SU-DHL-6 (cell line): ENCODE data around the gene ZNF319.
"Not testable (repeated sequence)": the region's sequence is repeated elsewhere in the genome, so short reads cannot be mapped to it uniquely, and the experiment has no call there.

Experiments used
- EZH2phosphoT487 ChIP-seq: fragments of 200-600 bp; sonication (generic), shearing (Covaris generic); conservative IDR thresholded peaks from 2 replicates; pipeline ENCODE4 v1.6.1; 2018; ENCODE audit warnings: mild to moderate bottlenecking, antibody characterized with exemption, low read length, moderate library complexity, mixed read lengths
- TF ChIP-seq, protein P1 (sequence below): fragments of 200-600 bp; sonication (generic); IDR thresholded peaks from one replicate; pipeline ENCODE4 v1.5.1; 2017; ENCODE audit warnings: antibody characterized with exemption, mild to moderate bottlenecking, low read length, moderate library complexity; ENCODE audit not compliant: insufficient read depth, poor library complexity, severe bottlenecking

DNA sequence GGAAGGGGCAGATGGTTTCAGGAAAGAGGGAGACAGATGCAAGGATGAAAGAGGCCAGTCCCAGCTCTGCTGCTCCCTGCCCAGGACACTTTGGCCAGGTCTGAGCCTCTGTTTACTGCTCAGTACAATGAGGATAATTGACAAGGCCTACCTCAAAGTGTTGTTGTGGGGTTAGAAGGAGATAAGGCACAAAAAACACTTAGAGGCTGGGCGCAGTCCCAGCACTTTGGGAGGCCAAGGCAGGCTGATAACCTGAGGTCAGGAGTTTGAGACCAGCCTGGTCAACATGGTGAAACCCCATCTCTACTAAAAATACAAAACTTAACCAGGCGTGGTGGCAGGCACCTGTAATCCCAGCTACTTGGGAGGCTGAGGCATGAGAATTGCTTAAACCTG, 22.4 kb downstream of the ZNF319 start:
- TF ChIP-seq, protein P1, sequence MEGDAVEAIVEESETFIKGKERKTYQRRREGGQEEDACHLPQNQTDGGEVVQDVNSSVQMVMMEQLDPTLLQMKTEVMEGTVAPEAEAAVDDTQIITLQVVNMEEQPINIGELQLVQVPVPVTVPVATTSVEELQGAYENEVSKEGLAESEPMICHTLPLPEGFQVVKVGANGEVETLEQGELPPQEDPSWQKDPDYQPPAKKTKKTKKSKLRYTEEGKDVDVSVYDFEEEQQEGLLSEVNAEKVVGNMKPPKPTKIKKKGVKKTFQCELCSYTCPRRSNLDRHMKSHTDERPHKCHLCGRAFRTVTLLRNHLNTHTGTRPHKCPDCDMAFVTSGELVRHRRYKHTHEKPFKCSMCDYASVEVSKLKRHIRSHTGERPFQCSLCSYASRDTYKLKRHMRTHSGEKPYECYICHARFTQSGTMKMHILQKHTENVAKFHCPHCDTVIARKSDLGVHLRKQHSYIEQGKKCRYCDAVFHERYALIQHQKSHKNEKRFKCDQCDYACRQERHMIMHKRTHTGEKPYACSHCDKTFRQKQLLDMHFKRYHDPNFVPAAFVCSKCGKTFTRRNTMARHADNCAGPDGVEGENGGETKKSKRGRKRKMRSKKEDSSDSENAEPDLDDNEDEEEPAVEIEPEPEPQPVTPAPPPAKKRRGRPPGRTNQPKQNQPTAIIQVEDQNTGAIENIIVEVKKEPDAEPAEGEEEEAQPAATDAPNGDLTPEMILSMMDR = not testable (repeated sequence)
- not testable (repeated sequence) for TF ChIP-seq EZH2phosphoT487
